ENCODE results near the gene ROS1. TPM values are rescaled to one million over a fixed set of nuclear protein-coding genes. Genes with fewer than 3 reads are reported as not detected.

ROS1 gene
- total and polyA plus RNA-seq, 11 donors = 0.01 to 0.07 (median 0.05) TPM; not detected in 7

GRCh38 chr6:117275205-117275604 is 150.5 kb downstream of the ROS1 start:
- no peak overlapping the region for H3K4me3 ChIP-seq
- 82 to 98% (median 87%) methylated on average over 9 of the region's 9 CpGs for WGBS, 4 donors
- DNase-seq (no peak), ATAC-seq (no peak)
- no peaks in the 10 kb centered on the region for H3K9me3 ChIP-seq
- no peak overlapping the region for H3K27ac ChIP-seq
- intact Hi-C loops (cut with DNase I) = no loop called here
- no peaks in the 10 kb centered on the region for H3K36me3 ChIP-seq
- H3K4me1 ChIP-seq = peaks cover 0 to 9% (median 3%) of the 10 kb centered on the region in 12 donors
- no peak for TF ChIP-seq CTCF (IDR thresholded peaks at IDR 0.05)
- TF ChIP-seq POLR2A (IDR thresholded peaks at IDR 0.05) = no peak
- peaks cover 18 to 75% (median 59%) of the 10 kb centered on the region in 9 donors for H3K27me3 ChIP-seq

- 14 to 40% (median 24%) methylated on average over 1 of the region's 1 CpG for WGBS, 4 donors
- H3K27ac ChIP-seq = no peak overlapping the region
Observed at GRCh38 chr6:117272891-117273290, 152.9 kb downstream of the ROS1 start.

GRCh38 chr6:117272032-117272866 is 153.5 kb downstream of the ROS1 start:
- 16 to 22% (median 20%) methylated on average over 8 of the region's 8 CpGs for WGBS, 4 donors
- TF ChIP-seq POLR2A (IDR thresholded peaks at IDR 0.05) (no peak), CTCF (IDR thresholded peaks at IDR 0.05) (no peak)
- Histone ChIP-seq H3K36me3 (no peaks in the 10 kb centered on the region), H3K4me3 (no peak overlapping the region), H3K9me3 (no peaks in the 10 kb centered on the region), H3K4me1 (peaks cover 0 to 14% (median 5%) of the 10 kb centered on the region in 12 donors), H3K27ac (no peak overlapping the region), H3K27me3 (peaks cover 37 to 99% (median 83%) of the 10 kb centered on the region in 9 donors)
- intact Hi-C loops (cut with DNase I) = no loop called here
- ATAC-seq (no peak), DNase-seq (no peak)

More at GRCh38 chr6:117272891-117273290, 152.9 kb downstream of the ROS1 start:
- ATAC-seq (no peak), DNase-seq (no peak)
- Histone ChIP-seq H3K27me3 (peaks cover 30 to 96% (median 80%) of the 10 kb centered on the region in 9 donors), H3K4me1 (peaks cover 0 to 14% (median 5%) of the 10 kb centered on the region in 12 donors), H3K9me3 (no peaks in the 10 kb centered on the region), H3K36me3 (no peaks in the 10 kb centered on the region), H3K4me3 (no peak overlapping the region)
- no peak for TF ChIP-seq CTCF (IDR thresholded peaks at IDR 0.05)
- TF ChIP-seq POLR2A (IDR thresholded peaks at IDR 0.05) = no peak
- intact Hi-C loops (cut with DNase I) = no loop called here

GRCh38 chr6:117270843-117271507 is 154.8 kb downstream of the ROS1 start:
- peaks cover 0 to 19% (median 6%) of the 10 kb centered on the region in 12 donors for H3K4me1 ChIP-seq
- H3K4me3 ChIP-seq = peak overlapping the region in 9 of 12 donors; percentile 6 to 45 (median 33)
- H3K27ac ChIP-seq = no peak overlapping the region
- ATAC-seq (peak in 1 of 4 donors; percentile 32), DNase-seq (no peak)
- H3K27me3 ChIP-seq = peaks cover 37 to 100% (median 89%) of the 10 kb centered on the region in 9 donors
- intact Hi-C loops (cut with DNase I) = no loop called here
- H3K9me3 ChIP-seq = no peaks in the 10 kb centered on the region
- TF ChIP-seq CTCF (IDR thresholded peaks at IDR 0.05) = no peak
- TF ChIP-seq POLR2A (IDR thresholded peaks at IDR 0.05) = no peak
- WGBS, 4 donors = 2 to 4% (median 3%) methylated on average over 36 to 48 of the region's 48 CpGs
- no peaks in the 10 kb centered on the region for H3K36me3 ChIP-seq
